ENCODE measurements around the gene SRCAP.

SRCAP gene

GRCh38 chr16:30777591-30778297 is 78.8 kb downstream of the SRCAP start:
- H3K4me1 ChIP-seq (ENCODE audit: insufficient read depth, low read length): peaks cover 6% of the 10 kb centered on the region; the same call in 1 of the 2 replicates
- H3K9me3 ChIP-seq (ENCODE audit: insufficient read depth, low read depth, low read length): no peaks in the 10 kb centered on the region
- H3K4me3 ChIP-seq (ENCODE audit: low read length): no peak overlapping the region
- peaks cover 39% of the 10 kb centered on the region for H3K36me3 ChIP-seq (ENCODE audit: insufficient read depth, low read depth, low read length)
- peaks cover 7% of the 10 kb centered on the region; the same call in 1 of the 2 replicates for H3K27me3 ChIP-seq (ENCODE audit: insufficient read depth, low read length)
- H3K9ac ChIP-seq (ENCODE audit: low read depth, low read length): no peak overlapping the region
- H3K27ac ChIP-seq (ENCODE audit: low read length): no peak overlapping the region

GRCh38 chr16:30778549-30779244 is 79.7 kb downstream of the SRCAP start:
- Histone ChIP-seq H3K4me1 (ENCODE audit: insufficient read depth, low read length) (peaks cover 6% of the 10 kb centered on the region; the same call in 1 of the 2 replicates), H3K27ac (ENCODE audit: low read length) (no peak overlapping the region)

GRCh38 chr16:30779596-30779995 is 80.6 kb downstream of the SRCAP start:
- H3K27ac ChIP-seq (ENCODE audit: low read length): no peak overlapping the region
- no peaks in the 10 kb centered on the region for H3K9me3 ChIP-seq (ENCODE audit: insufficient read depth, low read depth, low read length)
- H3K4me1 ChIP-seq (ENCODE audit: insufficient read depth, low read length): peaks cover 6% of the 10 kb centered on the region; the same call in 1 of the 2 replicates
- H3K9ac ChIP-seq (ENCODE audit: low read depth, low read length): no peak overlapping the region
- H3K27me3 ChIP-seq (ENCODE audit: insufficient read depth, low read length): peaks cover 7% of the 10 kb centered on the region; the same call in 1 of the 2 replicates
- no peak overlapping the region for H3K4me3 ChIP-seq (ENCODE audit: low read length)
- peaks cover 34% of the 10 kb centered on the region for H3K36me3 ChIP-seq (ENCODE audit: insufficient read depth, low read depth, low read length)

More at GRCh38 chr16:30778549-30779244, 79.7 kb downstream of the SRCAP start:
- Histone ChIP-seq H3K4me3 (ENCODE audit: low read length) (no peak overlapping the region), H3K9me3 (ENCODE audit: insufficient read depth, low read depth, low read length) (no peaks in the 10 kb centered on the region), H3K36me3 (ENCODE audit: insufficient read depth, low read depth, low read length) (peaks cover 40% of the 10 kb centered on the region), H3K27me3 (ENCODE audit: insufficient read depth, low read length) (peaks cover 7% of the 10 kb centered on the region; the same call in 1 of the 2 replicates), H3K9ac (ENCODE audit: low read depth, low read length) (0 out of 2 replicates have a peak overlapping the region, but pooled peaks have one; percentile 6)

GRCh38 chr16:30780021-30780420 is 81.0 kb downstream of the SRCAP start:
- H3K36me3 ChIP-seq (ENCODE audit: insufficient read depth, low read depth, low read length): peaks cover 32% of the 10 kb centered on the region
- H3K4me3 ChIP-seq (ENCODE audit: low read length): no peak overlapping the region
- H3K27me3 ChIP-seq (ENCODE audit: insufficient read depth, low read length): peaks cover 7% of the 10 kb centered on the region; the same call in 1 of the 2 replicates
- no peaks in the 10 kb centered on the region for H3K9me3 ChIP-seq (ENCODE audit: insufficient read depth, low read depth, low read length)
- no peak overlapping the region for H3K9ac ChIP-seq (ENCODE audit: low read depth, low read length)
- H3K4me1 ChIP-seq (ENCODE audit: insufficient read depth, low read length): peaks cover 6% of the 10 kb centered on the region; the same call in 1 of the 2 replicates
- no peak overlapping the region for H3K27ac ChIP-seq (ENCODE audit: low read length)

GRCh38 chr16:30780549-30780948 is 81.6 kb downstream of the SRCAP start:
- peaks cover 32% of the 10 kb centered on the region for H3K36me3 ChIP-seq (ENCODE audit: insufficient read depth, low read depth, low read length)
- no peaks in the 10 kb centered on the region for H3K9me3 ChIP-seq (ENCODE audit: insufficient read depth, low read depth, low read length)
- H3K9ac ChIP-seq (ENCODE audit: low read depth, low read length): no peak overlapping the region

GRCh38 chr16:30782486-30783279 is 83.7 kb downstream of the SRCAP start:
- no peaks in the 10 kb centered on the region for H3K9me3 ChIP-seq (ENCODE audit: insufficient read depth, low read depth, low read length)
- H3K36me3 ChIP-seq (ENCODE audit: insufficient read depth, low read depth, low read length): peaks cover 32% of the 10 kb centered on the region
- H3K9ac ChIP-seq (ENCODE audit: low read depth, low read length): no peak overlapping the region
- no peak overlapping the region for H3K27ac ChIP-seq (ENCODE audit: low read length)
- H3K27me3 ChIP-seq (ENCODE audit: insufficient read depth, low read length): no peaks in the 10 kb centered on the region
- H3K4me3 ChIP-seq (ENCODE audit: low read length): no peak overlapping the region
- peaks cover 9% of the 10 kb centered on the region; the same call in 1 of the 2 replicates for H3K4me1 ChIP-seq (ENCODE audit: insufficient read depth, low read length)

More at GRCh38 chr16:30780549-30780948, 81.6 kb downstream of the SRCAP start:
- Histone ChIP-seq H3K27ac (ENCODE audit: low read length) (no peak overlapping the region), H3K4me1 (ENCODE audit: insufficient read depth, low read length) (peaks cover 6% of the 10 kb centered on the region; the same call in 1 of the 2 replicates), H3K4me3 (ENCODE audit: low read length) (no peak overlapping the region), H3K27me3 (ENCODE audit: insufficient read depth, low read length) (peaks cover 7% of the 10 kb centered on the region; the same call in 1 of the 2 replicates)

GRCh38 chr16:30783280-30784109 is 84.5 kb downstream of the SRCAP start:
- peaks cover 11% of the 10 kb centered on the region; the same call in 1 of the 2 replicates for H3K4me1 ChIP-seq (ENCODE audit: insufficient read depth, low read length)
- no peaks in the 10 kb centered on the region for H3K27me3 ChIP-seq (ENCODE audit: insufficient read depth, low read length)
- H3K9me3 ChIP-seq (ENCODE audit: insufficient read depth, low read depth, low read length): no peaks in the 10 kb centered on the region
- no peak overlapping the region for H3K4me3 ChIP-seq (ENCODE audit: low read length)
- H3K9ac ChIP-seq (ENCODE audit: low read depth, low read length): no peak overlapping the region
- H3K36me3 ChIP-seq (ENCODE audit: insufficient read depth, low read depth, low read length): peaks cover 32% of the 10 kb centered on the region
- H3K27ac ChIP-seq (ENCODE audit: low read length): no peak overlapping the region

GRCh38 chr16:30784215-30784614 is 85.2 kb downstream of the SRCAP start:
- peaks cover 5% of the 10 kb centered on the region; the same call in 1 of the 2 replicates for H3K4me1 ChIP-seq (ENCODE audit: insufficient read depth, low read length)
- peaks cover 32% of the 10 kb centered on the region for H3K36me3 ChIP-seq (ENCODE audit: insufficient read depth, low read depth, low read length)
- H3K9ac ChIP-seq (ENCODE audit: low read depth, low read length): no peak overlapping the region
- H3K27ac ChIP-seq (ENCODE audit: low read length): no peak overlapping the region
- no peaks in the 10 kb centered on the region for H3K27me3 ChIP-seq (ENCODE audit: insufficient read depth, low read length)
- no peak overlapping the region for H3K4me3 ChIP-seq (ENCODE audit: low read length)
- no peaks in the 10 kb centered on the region for H3K9me3 ChIP-seq (ENCODE audit: insufficient read depth, low read depth, low read length)

- peak overlapping the region; percentile 83 for H3K9ac ChIP-seq (ENCODE audit: low read depth, low read length)
- no peaks in the 10 kb centered on the region for H3K9me3 ChIP-seq (ENCODE audit: insufficient read depth, low read depth, low read length)
- no peak overlapping the region for H3K27ac ChIP-seq (ENCODE audit: low read length)
- H3K27me3 ChIP-seq (ENCODE audit: insufficient read depth, low read length): no peaks in the 10 kb centered on the region
- H3K4me1 ChIP-seq (ENCODE audit: insufficient read depth, low read length): peaks cover 5% of the 10 kb centered on the region; the same call in 1 of the 2 replicates
- peak overlapping the region; percentile 91 for H3K4me3 ChIP-seq (ENCODE audit: low read length)
- H3K36me3 ChIP-seq (ENCODE audit: insufficient read depth, low read depth, low read length): peaks cover 32% of the 10 kb centered on the region
Observed at GRCh38 chr16:30785126-30786106, 86.4 kb downstream of the SRCAP start.
